GM13976 (cell line): Measurements from ENCODE around the gene PARP1.

Experiments used
- DNase-seq: peaks from one replicate; pipeline ENCODE4 v3.0.0; 2012; ENCODE audit warnings: low spot score
- in situ Hi-C: fragments of 300-500 bp; cut with MboI; formaldehyde crosslinking; loops from one replicate; pipeline ENCODE4 v1.12.0; 2022; ENCODE audit warnings: low sequenced_read_pairs, mixed read lengths, inconsistent platforms; ENCODE audit not compliant: unreplicated experiment
- TF ChIP-seq, protein P1 (sequence below): IDR thresholded peaks from 2 replicates; pipeline ENCODE4 v1.5.1; 2012; ENCODE audit warnings: borderline replicate concordance, mild to moderate bottlenecking; ENCODE audit not compliant: insufficient read depth; ENCODE audit errors: extremely low read depth, missing control alignments, control extremely low read depth

Gene PARP1

DNA sequence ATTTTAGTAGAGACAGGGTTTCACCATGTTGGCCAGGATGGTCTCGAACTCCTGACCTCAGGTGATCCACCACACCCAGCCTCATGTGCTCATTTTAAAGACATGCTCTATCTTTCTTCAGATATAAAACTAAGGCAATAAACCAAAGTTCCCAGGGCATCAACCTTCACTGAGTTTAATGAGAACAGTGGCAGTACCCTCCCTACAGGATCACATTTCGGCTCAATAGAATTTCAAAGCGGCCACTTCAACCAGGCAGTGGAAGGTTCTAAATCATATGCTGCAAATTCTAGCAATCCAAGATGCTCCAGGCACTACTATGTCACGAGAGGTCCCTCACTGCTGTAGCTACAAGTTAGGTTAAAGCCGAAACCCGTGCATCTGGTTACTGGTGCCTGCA is 45.5 kb downstream of the PARP1 start:
- TF ChIP-seq, protein P1, sequence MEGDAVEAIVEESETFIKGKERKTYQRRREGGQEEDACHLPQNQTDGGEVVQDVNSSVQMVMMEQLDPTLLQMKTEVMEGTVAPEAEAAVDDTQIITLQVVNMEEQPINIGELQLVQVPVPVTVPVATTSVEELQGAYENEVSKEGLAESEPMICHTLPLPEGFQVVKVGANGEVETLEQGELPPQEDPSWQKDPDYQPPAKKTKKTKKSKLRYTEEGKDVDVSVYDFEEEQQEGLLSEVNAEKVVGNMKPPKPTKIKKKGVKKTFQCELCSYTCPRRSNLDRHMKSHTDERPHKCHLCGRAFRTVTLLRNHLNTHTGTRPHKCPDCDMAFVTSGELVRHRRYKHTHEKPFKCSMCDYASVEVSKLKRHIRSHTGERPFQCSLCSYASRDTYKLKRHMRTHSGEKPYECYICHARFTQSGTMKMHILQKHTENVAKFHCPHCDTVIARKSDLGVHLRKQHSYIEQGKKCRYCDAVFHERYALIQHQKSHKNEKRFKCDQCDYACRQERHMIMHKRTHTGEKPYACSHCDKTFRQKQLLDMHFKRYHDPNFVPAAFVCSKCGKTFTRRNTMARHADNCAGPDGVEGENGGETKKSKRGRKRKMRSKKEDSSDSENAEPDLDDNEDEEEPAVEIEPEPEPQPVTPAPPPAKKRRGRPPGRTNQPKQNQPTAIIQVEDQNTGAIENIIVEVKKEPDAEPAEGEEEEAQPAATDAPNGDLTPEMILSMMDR: no peak
- in situ Hi-C loops: no loop called here
- no peak for DNase-seq

DNA sequence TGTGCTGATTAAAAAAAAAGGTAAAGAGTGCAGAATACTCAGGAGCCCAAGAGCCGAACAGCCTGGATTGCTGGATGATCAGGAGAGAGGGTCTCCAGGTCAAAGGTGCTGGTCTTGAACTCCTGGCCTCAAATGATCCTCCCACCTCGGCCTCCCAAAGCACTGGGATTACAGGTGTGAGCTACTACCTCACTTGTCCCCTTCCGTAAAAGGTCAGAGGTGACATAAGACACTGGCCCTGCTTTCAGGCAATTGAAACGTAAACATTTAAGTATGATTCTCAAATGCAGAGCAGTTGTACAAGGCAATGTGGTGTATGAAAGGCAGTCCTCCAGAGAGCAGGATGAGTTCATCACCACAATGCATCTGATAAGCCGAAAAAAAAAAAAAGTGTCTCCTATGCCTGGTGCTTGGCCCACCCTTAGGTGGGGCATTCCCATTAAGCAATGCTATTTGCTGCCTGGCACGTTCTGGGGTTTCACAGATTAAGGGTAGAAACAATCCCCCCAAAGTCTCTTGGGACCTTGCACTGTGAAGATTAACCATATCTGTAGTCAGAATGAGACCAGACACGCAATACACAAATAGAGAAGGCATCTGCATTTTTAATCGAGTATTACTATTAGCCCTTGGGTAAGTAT is 47.7 kb downstream of the PARP1 start:
- in situ Hi-C loops: no loop called here
- TF ChIP-seq, protein P1: no peak
- peak; percentile 55 for DNase-seq

GRCh38 chr1:226357416-226357815 is 50.5 kb downstream of the PARP1 start:
- no peak for DNase-seq
- TF ChIP-seq, protein P1: no peak
- in situ Hi-C loops: no loop called here

- in situ Hi-C loops: no loop called here
- DNase-seq: no peak
- TF ChIP-seq, protein P1: no peak
Observed at GRCh38 chr1:226355669-226356551, 52.0 kb downstream of the PARP1 start.

DNA sequence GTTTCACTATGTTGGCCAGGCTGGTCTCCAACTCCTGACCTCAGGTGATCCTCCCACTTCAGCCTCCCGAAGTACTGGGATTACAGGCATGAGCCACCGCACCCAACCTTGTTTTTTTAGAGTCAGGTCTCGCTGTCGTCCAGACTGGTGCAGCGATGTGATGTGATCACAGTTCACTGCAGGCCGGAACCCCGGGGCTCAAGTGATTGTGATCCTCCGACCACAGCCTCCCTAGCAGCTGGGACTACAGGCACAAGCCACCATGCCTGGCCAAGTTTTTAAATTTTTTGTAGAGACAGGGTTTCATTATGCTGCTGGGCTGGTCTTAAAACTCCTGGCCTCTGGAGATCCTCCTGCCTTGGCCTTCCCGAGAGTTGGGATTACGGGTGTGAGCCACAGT is 52.9 kb downstream of the PARP1 start:
- TF ChIP-seq, protein P1: no peak
- in situ Hi-C loops: no loop called here
- no peak for DNase-seq

DNA sequence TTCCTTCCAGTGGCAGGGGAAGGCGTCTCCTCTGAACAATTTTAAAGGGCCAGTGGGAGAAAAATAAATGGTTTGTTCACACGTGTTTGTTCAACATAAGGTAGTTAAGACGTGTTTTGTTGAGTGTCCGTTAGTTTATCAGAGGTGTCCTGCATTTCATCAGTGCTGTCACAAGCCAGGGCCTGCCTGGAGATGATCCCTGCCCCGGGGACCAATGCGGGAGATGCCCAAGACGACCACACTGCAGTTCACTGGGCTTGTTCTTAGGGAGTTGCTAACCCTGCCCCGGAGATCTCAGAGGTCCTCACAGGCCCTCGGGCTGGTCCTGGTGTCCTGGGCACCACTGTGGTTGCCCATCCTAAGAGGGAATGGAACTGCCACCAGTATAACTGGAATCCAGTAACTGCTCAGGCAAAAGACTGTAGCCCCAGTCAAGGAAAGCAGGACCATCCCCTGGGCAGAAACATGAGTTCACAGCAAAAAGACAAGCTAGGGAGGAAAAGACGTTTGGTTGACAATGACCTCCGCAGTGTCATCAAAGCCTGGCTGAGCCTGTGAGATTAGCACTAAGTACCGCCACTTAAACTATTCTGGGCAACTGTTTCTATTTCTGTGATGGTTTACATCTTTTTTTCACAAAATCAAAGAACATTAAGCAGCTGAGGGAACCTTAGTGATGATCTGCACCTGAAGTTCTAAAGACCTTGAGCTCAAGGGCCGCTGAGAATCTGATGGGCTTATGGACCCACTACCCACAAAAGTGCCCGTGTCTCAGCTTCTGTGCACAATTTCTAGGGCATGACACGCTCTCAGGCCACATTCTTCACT is 54.0 kb downstream of the PARP1 start:
- no peak for DNase-seq
- TF ChIP-seq, protein P1: no peak
- in situ Hi-C loops: no loop called here
